Inferior parietal cortex (tissue), 1 donor: ENCODE measurements around the gene PPFIA2.

Experiments used
- DNase-seq: peaks from one replicate; pipeline ENCODE4 v3.0.0-alpha.2; 2016; ENCODE audit errors: extremely low spot score

The PPFIA2 gene

DNA sequence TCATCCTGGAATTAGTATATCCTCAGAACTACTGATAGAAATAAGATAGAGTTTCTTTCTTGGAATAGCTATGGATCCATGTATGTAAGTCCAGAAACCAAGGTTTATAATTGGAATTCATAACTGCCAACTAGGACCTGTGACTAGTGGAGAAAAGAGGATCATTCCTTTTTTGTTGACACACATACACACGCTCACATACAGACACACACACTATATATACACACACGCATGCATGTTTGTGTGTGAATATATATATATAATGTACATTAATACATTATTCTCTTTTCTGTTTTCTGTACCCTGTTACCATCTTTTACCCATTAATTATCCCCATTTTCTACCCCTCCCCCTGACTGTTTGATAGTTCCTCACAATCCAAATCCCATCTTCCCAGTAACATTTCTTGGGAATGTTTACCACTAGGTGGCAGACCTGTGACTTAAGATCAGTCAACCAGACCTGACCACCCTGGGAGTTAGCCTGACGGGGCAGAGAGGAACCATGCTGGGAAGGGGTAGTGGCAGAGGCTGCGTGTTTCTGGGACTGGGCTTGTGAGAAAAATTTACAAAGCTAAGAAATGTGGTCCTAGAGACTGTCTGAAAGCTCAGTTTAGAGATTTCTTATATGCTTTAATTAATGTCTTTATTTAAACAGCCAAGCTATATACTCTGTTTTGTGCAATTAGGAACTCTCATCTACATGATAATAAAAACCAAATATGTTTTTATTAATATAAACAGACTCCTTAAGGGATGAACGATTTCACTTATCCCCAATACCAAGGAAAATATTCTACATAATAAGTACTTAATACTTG lies 308.0 kb downstream of the PPFIA2 start:
- DNase-seq, result peak; percentile 70

- DNase-seq, result no peak
Observed at GRCh38 chr12:81441629-81442028, 317.5 kb downstream of the PPFIA2 start.

- DNase-seq, result no peak
Observed at GRCh38 chr12:81440001-81440400, 319.1 kb downstream of the PPFIA2 start.

DNA sequence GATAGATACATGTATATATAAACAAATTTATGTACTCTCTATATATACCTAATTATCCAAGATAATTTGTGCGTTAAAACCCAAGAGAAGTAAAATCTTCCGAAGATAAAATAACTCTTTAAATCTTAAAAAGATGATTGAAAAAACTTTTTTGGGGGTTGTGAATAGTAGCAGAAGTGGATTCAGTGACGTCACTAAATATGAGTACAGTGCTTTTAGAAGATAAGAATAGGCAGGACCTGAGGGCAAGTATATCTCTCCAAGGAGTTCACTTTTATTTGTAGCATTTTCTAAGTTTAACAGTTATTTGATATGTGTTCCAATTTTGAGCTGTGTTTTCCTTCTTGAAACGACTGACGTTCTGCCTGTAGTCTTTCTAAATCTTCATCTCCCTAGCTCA lies 319.8 kb downstream of the PPFIA2 start:
- no peak for DNase-seq

DNA sequence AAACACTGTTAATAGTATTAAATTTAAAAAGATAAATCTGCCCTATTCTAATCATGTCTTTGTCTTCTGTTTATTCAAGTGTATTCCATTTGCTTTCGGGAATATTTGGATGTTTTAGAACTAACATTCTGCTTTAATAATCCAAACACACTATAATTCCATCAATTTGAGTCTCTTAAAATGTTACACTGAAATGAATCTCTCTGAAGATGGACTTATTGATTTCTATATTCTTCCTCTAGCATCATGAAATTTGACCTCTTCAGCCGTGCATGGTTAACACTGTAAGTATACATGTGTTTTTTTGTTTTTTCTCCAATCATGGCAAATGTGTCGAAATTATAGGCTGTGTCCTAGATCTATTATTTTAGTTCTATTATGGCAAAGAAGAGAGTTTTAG lies 342.1 kb downstream of the PPFIA2 start:
- peak; percentile 58 for DNase-seq

- peak; percentile 55 for DNase-seq
Observed at GRCh38 chr12:81416571-81416970, 342.6 kb downstream of the PPFIA2 start.

GRCh38 chr12:81414441-81414840 lies 344.7 kb downstream of the PPFIA2 start:
- no peak for DNase-seq

DNA sequence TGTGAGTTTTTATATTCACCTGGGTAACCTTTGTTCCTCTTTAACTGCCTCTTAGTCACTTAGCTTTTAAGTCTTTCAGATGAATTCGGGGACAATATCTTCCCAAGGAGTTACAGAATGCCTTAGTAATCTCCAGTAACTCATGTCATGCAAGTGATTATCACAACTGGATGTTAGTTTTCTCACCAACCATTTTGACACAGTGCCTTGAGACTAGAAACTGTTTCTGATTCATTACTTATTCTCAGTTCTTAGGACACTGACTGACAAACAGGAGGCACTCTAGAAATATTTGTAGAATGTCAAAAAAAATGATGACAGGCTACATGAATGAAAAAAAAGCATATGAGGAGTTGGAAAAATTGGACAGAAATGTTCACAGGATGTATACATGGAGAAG lies 346.2 kb downstream of the PPFIA2 start:
- DNase-seq, result no peak

DNA sequence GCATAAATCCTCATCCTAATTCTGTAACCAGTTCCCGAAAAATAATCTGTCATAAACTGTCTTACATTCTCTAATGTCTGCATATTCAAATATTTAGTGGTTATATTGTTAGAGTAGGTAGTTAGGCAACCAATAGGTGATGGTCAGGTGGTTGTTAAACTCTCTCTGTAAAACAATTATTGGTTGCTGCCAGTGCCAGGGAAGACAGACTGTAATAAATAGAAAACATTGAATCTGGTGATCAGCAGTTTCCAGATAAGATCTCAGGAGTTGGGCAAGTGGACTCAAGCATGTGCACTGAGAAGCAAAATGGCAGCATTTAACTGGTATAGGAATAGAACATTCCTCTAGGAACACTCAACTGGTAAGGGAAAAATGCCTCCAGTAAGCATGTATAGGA lies 355.8 kb downstream of the PPFIA2 start:
- DNase-seq, result no peak

DNA sequence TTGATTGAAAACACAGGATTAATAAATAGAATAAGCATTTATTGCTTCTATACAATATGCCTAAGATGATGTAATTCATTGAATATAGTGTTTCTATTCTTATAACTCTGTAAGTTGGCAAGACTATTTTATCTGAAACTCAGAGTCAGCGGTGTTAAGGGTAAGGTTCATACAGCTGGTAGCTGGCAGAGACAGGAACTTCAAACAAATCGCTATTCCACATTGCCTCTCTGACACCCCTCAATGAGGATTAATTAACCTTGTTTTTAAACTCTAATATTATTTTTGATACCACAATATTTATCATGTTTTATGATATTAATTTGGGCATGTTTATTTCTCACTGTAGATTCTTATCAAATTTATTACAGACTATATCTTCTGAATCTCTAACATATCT lies 357.9 kb downstream of the PPFIA2 start:
- no peak for DNase-seq

DNA sequence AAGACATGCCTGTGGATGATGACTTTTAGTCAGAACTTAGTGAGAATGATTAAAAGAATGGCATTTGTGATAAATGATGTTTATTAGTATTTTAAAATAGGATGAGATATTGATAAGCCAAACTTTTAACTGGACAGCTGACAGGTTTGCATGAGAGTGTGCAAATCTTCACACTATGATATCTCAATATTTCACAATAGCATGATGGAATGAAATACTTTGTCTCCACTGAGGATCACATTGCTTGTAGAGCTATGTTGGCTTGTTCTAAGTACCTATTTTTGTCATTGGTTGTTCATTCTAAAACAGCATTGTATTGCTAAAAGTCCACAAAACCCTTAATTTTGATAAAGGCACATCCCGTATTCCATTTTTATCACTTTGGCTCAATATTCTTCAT lies 359.1 kb downstream of the PPFIA2 start:
- DNase-seq, result no peak

DNA sequence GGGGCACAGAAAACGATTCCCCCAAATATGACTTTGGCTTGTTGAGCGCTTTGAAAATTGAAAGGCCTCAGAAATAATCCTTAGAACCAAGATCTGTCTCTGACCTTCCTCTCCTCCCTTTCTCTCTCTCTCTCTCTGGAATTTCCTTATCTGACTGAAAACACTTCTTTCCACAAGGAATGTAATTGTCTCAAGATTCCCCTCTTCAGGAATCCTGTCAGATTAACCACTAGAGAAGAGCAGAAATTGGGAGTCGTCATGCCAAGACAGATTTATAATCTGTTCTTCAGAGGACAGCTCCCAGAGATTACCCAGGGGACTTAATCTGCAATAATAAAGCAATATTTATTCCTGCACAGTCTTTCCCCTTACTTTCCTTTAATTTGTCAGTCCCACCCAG lies 363.7 kb downstream of the PPFIA2 start:
- no peak for DNase-seq

- DNase-seq, result no peak
Observed at GRCh38 chr12:81389550-81390099, 369.5 kb downstream of the PPFIA2 start.

GRCh38 chr12:81386101-81386500 lies 373.0 kb downstream of the PPFIA2 start:
- no peak for DNase-seq

DNA sequence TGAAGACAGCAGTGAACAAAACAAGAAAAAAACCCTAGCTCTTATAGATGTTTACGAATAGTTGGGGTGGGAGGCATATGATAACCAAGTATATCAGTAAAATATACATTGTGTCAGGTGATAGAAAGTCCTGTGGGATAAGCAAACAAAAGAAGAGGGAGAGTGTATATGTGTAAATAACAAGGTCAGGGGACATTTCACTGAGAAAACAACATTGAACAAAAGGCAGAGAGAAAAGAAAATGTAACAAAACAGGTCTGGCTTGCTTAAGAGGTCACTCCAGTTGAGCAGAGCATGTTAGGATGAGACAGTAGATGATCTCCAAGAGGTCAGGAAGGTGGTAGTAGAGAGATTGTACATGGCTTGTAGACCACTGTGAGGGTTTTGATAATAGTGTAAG lies 377.2 kb downstream of the PPFIA2 start:
- DNase-seq, result no peak

DNA sequence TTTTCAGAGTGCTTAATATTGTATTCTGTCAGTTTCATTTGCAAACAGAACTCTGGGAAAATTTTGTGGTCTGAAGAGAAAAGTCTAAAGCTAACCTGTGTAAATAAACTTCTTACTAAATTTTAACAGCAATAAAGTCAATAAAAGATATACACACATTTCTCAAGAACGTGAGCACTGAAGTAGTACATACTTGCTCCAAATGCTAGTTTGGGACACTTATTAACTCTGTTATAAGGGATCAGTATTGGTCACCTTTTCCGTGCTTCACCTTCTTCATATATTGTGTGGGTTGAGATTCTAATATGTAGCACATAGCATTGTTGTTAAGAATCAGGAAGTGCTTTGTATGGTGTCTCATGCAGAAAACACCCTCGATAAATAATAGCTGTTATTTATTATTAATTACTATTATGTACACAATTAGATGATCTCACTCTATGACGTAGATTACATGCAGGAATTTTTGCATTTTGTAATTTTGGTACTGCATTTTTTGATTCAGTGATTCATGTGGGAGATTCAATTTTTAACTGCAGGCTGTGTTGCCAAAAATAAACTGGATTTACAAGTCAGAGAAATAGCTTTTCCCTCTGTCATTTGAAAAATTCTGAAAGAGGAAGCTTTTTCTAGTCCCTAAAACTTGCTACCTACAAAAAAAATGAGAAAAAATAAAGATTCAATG lies 380.4 kb downstream of the PPFIA2 start:
- DNase-seq, result no peak

- no peak for DNase-seq
Observed at GRCh38 chr12:81377771-81378170, 381.4 kb downstream of the PPFIA2 start.

DNA sequence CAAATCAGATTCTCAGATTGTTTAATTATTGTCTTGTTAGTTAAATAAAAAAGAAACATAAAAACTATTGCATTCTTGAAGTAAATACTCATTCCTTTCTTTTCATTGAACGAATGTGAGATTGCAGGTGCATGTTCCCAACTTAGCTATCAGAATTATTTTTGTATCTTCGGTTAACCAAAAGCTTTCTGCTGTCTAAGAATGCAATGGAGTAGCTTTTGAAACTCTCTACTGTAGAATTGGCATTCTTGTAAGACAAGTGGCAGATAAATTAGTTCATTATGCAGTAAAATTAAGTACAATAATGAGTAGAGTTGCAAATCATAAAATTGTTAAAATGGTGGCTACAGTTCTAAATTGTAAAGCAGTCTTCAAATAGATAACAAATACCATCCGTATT lies 383.2 kb downstream of the PPFIA2 start:
- no peak for DNase-seq

DNA sequence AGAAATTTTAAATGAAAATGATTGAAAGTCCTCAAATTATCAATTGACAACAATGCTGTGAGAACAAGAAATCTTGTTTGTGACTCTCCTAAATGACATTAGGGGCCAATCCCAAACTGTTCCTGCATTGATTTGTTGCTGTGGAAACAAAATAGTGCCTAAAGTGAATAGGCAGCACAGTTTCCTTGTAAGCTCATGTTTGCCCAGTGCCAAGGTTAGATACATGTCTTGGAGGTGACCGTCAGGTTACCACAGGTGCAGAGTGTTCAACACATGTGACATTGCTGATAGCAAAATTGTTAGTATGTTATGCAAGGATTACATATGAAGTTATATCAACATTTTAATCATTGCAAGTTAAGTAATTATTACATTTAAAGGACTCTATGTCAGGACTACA lies 388.7 kb downstream of the PPFIA2 start:
- DNase-seq, result no peak

DNA sequence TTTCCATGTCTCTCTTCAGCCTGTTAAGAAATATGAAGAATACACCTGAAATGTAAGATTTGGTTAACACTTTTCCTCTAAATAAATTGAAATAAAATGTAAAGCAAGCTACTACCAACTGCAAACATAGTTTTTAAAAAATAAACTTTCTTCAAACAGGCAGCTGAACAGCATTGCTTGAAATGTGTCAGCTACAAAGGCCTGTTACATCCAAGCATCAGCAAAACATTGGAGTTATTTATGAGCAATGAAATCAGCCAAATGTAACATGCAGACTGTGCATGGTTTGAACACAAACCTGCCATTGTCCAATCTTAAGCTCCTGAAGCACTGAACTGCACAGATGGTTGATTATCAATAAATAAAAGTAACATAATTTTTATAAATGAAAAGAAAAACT lies 390.0 kb downstream of the PPFIA2 start:
- DNase-seq, result no peak

DNA sequence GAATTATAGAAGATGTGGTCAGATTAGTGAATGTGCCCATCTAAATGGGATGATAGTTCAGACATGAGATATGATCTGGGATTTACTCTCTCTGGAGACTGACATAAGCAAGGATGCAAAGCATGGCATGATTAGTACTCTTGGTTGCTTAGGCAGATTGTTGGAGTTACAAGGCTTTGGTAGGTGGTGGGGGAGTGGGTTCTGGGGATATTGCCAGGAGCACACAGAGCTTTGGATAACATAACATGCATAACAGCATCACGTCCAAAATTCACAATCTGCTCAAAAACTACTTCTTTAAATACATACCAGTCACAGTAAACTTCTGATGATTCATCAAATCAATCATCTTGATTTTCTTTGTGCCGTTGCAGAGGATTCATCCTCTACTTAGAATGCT lies 393.9 kb downstream of the PPFIA2 start:
- DNase-seq, result no peak

DNA sequence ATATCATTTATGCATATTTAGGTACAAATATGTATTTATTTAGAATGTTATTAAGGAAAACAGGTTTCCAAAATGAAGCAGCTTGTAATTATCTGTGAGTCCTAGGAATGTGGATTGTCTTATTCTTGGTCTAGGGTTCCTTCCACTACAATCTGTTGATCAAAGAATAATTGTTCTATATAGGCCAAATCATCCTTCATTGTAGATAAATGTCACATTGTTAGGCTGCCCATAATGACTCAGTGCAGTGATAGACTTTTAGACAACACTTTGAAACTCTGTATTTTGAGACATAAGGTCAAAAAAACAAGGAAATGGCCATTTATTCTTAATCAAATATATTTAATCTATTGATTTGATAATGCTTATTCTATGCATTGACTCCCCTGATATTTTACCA lies 398.2 kb downstream of the PPFIA2 start:
- DNase-seq, result peak; percentile 65

DNA sequence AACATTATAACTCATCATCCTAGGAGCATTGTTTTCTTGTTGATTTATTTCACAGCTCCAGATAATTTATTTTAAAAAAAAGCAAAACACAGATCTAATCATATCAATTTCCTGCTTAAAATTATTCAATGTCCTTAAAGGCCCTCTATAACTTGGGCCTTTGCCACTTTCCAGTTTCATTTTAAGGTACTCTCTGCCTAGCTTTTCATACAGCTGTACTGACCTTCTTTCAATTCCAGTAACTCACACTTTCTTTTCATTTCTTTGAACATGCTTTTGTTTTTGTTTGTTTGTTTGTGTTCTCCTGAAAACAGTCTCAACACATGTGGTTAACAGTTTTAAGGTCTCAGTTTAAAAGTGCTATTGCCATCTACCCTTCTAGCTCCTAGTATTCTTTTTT lies 399.4 kb downstream of the PPFIA2 start:
- DNase-seq, result no peak
